Tibial nerve (tissue), 3 donors: ENCODE data around the gene RBFOX1.

Experiments used
- CTCF ChIP-seq, 5 experiments: fragments of 200-600 bp in 3 of 5; fragments of 450-650 bp in 2 of 5; sonication (generic) in 3 of 5; IDR thresholded peaks; one replicate each; pipeline ENCODE4 v1.5.1; 2016 to 2019; ENCODE audit warnings: antibody characterized with exemption in 5 of 5, mild to moderate bottlenecking in 3 of 5, moderate library complexity in 2 of 5
- POLR2A ChIP-seq, 2 donors: fragments of 450-650 bp; IDR thresholded peaks; one replicate each; pipeline ENCODE4 v1.6.1; 2017; ENCODE audit warnings: antibody characterized with exemption in 2 of 2, mild to moderate bottlenecking in 2 of 2, moderate library complexity in 2 of 2

- TF ChIP-seq CTCF (IDR thresholded peaks at IDR 0.05), result no peak
- TF ChIP-seq POLR2A (IDR thresholded peaks at IDR 0.05), result no peak
Measured at GRCh38 chr16:7689234-7689633, 356.6 kb downstream of the RBFOX1 start.
